ENCODE data around the gene ST8SIA5. TPM values are rescaled to one million over a fixed set of nuclear protein-coding genes. Genes with fewer than 3 reads are reported as not detected.
A peak's percentile ranks its signal among the peaks of the same experiment; 100 is the strongest.

Gene ST8SIA5
- total RNA-seq, 1 experiment from 2014 or later, result not detected

DNA sequence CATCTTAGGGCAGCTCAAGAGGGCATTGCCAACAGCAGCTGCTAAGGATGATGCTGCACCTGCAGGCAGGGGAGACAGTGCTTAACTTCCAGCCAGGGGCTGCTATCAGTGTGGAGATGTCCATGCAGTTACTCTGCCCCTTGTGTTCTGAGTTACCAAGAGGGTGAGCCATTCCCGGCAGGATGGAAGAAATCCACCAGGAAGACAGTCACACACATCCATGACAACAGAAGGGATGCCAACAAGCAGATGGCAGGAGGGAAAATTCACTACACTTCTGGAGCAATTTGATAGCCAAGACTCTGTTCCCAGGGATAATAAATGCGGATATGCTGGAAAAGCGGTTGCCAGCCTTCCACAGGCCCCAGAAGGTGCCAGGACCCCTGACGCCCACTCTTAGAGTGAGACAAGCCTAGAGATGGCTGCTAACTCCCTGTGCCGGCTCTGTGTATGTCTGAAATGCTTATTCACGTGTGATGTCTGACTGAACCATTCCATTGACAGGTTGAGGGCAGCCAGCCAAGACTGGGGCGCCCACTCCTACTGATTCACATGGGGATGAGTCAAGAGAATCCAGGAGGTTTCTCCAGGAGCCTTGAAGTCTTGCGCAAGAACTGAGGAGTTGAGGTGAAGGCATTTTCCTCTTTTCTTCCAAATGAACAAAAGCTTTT is 124.3 kb downstream of the ST8SIA5 start:
- DNase-seq, result peak; percentile 76
- Histone ChIP-seq H3K36me3 (no peaks in the 10 kb centered on the region), H3K27me3 (no peaks in the 10 kb centered on the region), H3K9me3 (no peaks in the 10 kb centered on the region), H3K4me3 (no peak overlapping the region)

DNA sequence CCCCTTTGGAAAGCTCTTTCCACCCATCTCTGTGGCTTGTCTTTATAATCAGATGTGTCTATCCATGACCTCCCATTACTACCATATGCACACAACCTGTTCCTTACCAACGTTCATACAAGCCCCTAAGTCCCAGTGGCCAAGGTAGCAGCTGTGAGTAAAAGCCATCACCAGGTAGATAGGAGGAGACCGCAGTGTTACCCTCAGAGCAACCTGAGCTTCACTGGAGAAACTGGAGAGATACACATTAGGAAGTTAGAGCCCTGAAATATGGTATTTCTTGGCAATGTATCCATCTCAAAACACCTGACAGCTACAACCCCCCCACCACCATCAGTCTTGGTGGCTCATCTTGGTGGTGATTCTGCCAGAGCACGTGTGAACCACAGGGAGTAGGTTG is 125.9 kb downstream of the ST8SIA5 start:
- Histone ChIP-seq H3K27me3 (no peaks in the 10 kb centered on the region), H3K9me3 (no peaks in the 10 kb centered on the region), H3K4me3 (no peak overlapping the region), H3K36me3 (no peaks in the 10 kb centered on the region)
- no peak for DNase-seq

DNA sequence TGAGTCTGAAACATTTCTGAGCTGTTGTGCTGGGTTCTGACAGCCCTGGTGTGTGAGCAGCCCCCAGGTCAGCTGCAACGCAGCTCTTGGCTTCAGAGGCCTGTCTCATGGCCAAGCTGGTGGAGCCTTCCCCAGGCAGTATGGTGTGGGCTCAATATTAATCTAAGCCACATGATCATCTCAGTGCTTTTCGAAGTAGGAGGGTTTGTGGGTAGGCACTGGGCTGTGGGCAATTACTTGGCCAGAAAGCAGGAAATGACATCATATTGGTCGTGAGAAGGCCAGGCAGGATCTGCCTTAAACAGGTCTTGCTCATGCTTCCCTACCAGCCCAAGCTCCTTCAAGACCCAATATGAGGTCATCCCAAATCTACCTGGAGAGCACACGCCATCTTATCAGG is 126.7 kb downstream of the ST8SIA5 start:
- no peaks in the 10 kb centered on the region for H3K27me3 ChIP-seq
- no peaks in the 10 kb centered on the region for H3K36me3 ChIP-seq
- no peaks in the 10 kb centered on the region for H3K9me3 ChIP-seq
- peak; percentile 35 for DNase-seq
- no peak overlapping the region for H3K4me3 ChIP-seq

DNA sequence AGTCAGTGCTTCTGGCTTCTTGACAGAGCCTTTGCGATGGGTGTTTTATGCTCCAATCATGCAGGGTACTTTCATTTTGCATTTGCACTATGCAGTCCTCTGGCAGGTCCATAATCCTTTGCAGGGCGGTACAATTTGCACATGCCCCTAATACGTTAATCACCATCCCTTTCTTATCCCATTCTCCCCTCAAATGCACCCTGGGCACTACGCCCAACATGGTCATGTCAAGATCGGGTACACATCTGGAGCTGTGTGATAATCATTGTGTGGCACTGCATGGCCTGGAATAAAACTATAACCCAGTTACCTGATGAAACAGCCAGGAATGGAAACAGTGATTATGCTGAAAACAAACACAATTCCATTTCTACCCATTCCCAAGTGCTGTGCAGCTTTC is 127.5 kb downstream of the ST8SIA5 start:
- H3K9me3 ChIP-seq, result no peaks in the 10 kb centered on the region
- H3K36me3 ChIP-seq, result no peaks in the 10 kb centered on the region
- no peak overlapping the region for H3K4me3 ChIP-seq
- no peaks in the 10 kb centered on the region for H3K27me3 ChIP-seq
- DNase-seq, result no peak

DNA sequence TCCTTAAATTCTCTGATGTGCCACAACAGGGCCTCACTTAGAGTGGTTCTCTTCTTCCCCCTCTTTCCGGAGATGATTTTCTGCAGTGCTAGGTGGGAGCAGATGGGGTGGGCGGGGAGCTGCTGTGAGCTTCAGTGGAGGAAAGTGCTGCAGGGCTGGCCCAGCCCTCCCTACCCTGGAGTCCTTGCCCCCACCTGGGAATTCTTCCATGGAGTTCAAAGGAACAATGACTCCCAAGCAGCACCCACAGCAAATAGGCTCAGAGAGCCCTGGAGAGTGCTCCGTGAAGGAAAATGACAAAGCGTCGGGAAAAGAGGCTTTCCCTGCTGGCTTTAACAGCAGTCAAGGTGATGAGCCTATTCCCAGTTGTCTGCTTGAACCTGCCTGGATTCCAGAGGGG is 128.6 kb downstream of the ST8SIA5 start:
- Histone ChIP-seq H3K36me3 (no peaks in the 10 kb centered on the region), H3K27me3 (no peaks in the 10 kb centered on the region), H3K9me3 (no peaks in the 10 kb centered on the region), H3K4me3 (no peak overlapping the region)
- DNase-seq, result no peak

DNA sequence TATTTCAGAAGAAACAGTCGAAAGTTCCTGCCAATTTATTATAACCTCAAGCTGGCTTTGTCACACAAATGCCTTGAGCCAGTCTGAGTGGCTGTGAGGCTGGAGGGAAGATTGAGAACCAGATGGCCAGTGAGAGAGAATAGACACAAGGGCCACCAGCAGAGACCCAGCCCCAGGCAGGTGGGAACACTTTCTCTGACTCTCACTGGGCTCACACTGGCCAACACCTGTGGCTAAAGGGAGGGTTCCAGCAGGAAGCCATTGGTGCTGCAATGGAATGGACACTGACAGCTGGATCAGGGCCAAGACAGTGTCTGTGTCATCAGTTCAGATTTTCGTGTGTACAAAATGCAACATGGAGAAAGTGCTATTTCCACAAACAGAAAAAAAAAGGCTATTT is 129.7 kb downstream of the ST8SIA5 start:
- no peaks in the 10 kb centered on the region for H3K36me3 ChIP-seq
- H3K9me3 ChIP-seq, result no peaks in the 10 kb centered on the region
- H3K4me3 ChIP-seq, result no peak overlapping the region
- no peak for DNase-seq
- H3K27me3 ChIP-seq, result no peaks in the 10 kb centered on the region

DNA sequence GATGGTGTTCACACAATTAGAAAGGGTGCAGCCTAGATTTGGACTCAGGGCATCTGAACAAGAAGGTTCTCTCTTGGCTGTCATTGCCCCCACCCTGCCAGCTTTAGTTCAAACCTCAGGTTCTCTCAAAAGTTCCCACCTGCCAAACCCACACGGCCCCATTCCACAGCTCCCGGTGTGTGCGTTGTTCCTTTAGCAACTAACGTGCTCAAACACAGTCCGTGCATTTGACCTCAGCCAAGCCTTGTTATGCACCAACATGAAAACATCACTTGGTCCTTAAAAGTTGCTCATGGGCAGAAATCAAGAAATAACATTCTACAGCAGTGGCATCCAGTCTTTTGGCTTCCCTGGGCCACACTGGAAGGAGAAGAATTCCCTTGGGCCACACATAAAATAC is 131.8 kb downstream of the ST8SIA5 start:
- Histone ChIP-seq H3K36me3 (no peaks in the 10 kb centered on the region), H3K9me3 (no peaks in the 10 kb centered on the region), H3K27me3 (no peaks in the 10 kb centered on the region), H3K4me3 (no peak overlapping the region)
- DNase-seq, result no peak

DNA sequence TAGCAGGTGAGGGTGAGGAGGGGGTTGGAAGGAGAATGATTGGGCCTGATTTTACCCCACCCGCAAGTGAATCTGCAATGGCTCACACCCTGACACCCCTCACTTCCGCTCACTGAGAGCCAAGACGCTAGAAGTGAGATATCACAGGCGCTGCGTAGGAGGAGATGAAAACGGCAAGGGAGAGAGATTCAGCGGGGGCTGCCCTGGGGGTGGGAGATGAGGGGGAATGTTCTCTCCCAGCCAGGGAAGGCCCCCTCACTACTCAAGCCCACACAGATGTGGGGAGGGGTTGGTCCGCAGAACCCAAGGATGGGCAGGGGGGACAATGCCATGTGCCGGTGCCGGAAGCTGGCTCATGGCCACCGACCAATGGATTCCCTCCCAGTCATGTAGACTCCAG is 132.7 kb downstream of the ST8SIA5 start:
- no peak for DNase-seq
- no peaks in the 10 kb centered on the region for H3K9me3 ChIP-seq
- no peaks in the 10 kb centered on the region for H3K27me3 ChIP-seq
- no peaks in the 10 kb centered on the region for H3K36me3 ChIP-seq
- no peak overlapping the region for H3K4me3 ChIP-seq

DNA sequence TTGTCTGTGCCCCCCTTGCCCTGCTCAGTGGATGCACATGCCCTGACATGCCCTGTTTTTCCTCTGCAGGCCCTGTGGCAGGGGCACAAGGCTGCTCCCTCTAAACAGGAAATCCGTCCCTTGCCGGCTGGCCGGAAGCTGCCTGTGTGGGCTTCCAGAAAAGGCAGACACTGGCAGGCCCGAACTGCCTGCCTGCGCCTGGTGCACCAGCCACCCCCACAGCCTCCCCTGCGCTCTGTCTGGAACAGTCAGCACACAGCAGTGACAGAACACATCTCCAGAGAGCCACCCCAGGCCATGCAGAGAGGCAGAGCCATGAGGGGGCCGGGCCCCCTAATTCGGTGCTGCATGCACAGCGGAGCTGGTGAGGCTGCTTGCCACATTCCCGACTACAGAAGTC is 133.3 kb downstream of the ST8SIA5 start:
- H3K36me3 ChIP-seq, result no peaks in the 10 kb centered on the region
- no peak for DNase-seq
- no peaks in the 10 kb centered on the region for H3K27me3 ChIP-seq
- no peak overlapping the region for H3K4me3 ChIP-seq
- H3K9me3 ChIP-seq, result no peaks in the 10 kb centered on the region

DNA sequence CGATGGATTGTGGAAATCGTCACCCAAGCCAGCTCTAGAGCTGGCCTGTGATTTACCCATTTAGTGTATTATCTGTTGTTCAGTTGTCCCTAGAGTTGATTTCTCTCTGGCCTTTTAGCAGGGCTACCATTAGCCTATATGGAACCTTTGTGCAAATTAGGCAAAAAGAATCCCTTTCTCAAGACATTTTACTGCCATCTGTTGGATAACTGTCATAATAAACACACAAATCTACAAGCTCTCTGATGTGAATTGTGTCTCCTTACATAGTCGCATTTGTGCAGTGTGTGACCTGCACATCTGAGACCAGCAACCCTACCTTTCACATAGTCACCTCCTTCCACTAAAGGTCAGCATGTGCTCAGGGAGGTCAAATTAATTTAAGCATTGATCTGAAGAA is 133.9 kb downstream of the ST8SIA5 start:
- Histone ChIP-seq H3K9me3 (no peaks in the 10 kb centered on the region), H3K4me3 (no peak overlapping the region), H3K36me3 (no peaks in the 10 kb centered on the region), H3K27me3 (no peaks in the 10 kb centered on the region)
- no peak for DNase-seq

DNA sequence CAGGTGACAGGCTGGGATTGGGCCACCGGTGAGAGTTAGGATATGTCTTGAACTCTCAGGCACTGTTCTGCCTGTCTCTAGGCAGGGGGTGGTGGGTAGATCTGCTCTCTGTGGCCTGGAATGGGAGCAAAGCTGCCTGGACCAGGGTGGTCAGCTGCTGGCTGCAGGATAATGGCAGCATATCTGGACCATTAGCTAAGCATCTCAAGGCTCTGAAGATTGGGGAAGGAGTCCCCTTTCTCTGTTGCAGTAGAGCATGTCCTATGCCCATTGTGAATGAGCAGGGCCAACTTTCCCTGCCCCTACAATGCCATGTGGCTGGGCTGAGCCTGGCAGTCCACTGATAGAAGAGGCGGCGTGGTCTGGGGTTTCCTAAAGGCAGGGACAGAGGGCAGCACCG is 134.4 kb downstream of the ST8SIA5 start:
- no peaks in the 10 kb centered on the region for H3K36me3 ChIP-seq
- no peak for DNase-seq
- no peaks in the 10 kb centered on the region for H3K27me3 ChIP-seq
- H3K4me3 ChIP-seq, result no peak overlapping the region
- H3K9me3 ChIP-seq, result no peaks in the 10 kb centered on the region

DNA sequence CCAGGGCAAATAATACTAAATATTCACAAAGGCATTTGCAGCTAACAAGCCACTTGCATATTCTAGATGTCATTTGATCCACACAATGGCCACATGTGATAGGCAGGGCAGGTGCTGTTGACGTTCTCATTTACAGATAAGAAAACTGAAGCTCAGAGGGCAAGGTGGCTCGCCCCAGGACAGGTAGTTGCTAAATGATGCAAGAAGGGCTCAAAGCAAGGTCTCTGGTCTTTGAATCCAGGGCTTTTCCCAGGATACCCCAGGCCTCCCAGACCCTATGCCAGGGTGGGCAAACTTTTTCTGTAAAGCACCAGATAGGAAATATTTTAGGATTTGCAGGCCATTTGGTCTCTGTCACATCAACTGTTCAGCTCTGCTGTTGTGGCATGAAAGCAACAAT is 135.0 kb downstream of the ST8SIA5 start:
- no peak for DNase-seq
- Histone ChIP-seq H3K4me3 (no peak overlapping the region), H3K9me3 (no peaks in the 10 kb centered on the region), H3K36me3 (no peaks in the 10 kb centered on the region), H3K27me3 (no peaks in the 10 kb centered on the region)

DNA sequence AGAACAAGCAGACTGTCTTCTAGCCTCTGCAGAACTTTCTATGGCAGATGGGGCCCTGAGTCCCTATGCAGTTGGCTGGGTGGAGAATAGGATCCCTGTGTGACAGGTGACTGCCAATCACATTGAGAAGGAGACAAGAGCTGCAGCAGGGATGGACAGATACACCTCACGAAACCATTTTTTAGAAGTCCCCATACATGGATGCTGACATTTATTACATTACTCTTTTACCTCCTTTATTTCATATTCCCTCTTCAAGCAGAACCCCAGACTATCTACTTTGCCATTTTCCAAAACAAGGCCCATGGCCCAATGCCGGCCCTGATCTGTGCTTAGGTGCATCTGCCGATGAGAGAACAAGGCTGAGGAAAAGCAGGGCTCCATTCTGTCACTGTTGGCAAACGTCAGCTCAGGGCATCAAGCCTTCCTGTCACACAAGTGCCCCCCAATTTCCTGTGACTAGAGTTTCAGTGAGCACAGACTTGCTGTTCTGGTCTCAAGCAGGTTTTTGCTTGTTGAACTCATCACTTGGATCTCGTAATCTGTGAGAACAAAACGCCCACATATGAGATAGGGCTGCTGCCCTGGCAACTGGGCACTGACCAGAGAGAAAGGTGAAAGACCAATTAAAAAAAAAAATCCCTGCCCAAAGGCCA is 135.6 kb downstream of the ST8SIA5 start:
- Histone ChIP-seq H3K27me3 (no peaks in the 10 kb centered on the region), H3K36me3 (no peaks in the 10 kb centered on the region), H3K4me3 (no peak overlapping the region), H3K9me3 (no peaks in the 10 kb centered on the region)
- no peak for DNase-seq

DNA sequence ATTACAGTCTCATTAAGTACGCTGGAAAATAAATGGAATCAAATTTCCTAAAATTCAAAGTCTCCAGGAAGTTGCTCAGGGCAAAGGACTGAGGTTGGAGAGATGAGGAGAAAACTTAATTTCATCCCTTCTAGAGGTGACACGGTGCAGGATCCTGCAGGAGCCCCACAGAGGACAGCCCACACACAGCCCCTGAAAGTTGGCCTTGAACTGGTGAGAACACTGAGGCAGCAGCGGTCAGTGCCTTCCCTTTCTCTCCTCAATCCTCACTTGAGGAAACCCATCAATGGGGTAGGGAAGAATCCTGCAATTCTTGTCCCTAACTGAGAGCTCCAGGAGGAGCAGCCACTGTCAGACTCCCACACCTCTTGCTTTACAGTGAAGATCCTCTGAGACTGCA is 137.3 kb downstream of the ST8SIA5 start:
- Histone ChIP-seq H3K27me3 (no peaks in the 10 kb centered on the region), H3K4me3 (no peak overlapping the region), H3K36me3 (no peaks in the 10 kb centered on the region), H3K9me3 (no peaks in the 10 kb centered on the region)
- no peak for DNase-seq

Other genes with a start within 250 kb of the ST8SIA5 start
- gene LOXHD1, start 99.8 kb downstream of the ST8SIA5 start, total RNA-seq (2014; rRNA removed; shearing (Covaris generic); ENCODE audit: low replicate concordance), result not detected in 2 replicates
- 21.0 and 21.2 TPM in 2 replicates for gene PIAS2, start 160.5 kb upstream of the ST8SIA5 start, total RNA-seq (2014; rRNA removed; shearing (Covaris generic); ENCODE audit: low replicate concordance)
- 3.0 and 3.2 TPM in 2 replicates for gene KATNAL2, start 160.5 kb upstream of the ST8SIA5 start, total RNA-seq (2014; rRNA removed; shearing (Covaris generic); ENCODE audit: low replicate concordance)

Data from MG63 (cell line).